Mesenchymal stem cell (in vitro differentiated cells and primary cell): ENCODE measurements around the gene MAB21L1.

Experiments used
- DNase-seq: peaks from one replicate; pipeline ENCODE4 v3.0.0-alpha.2; 2013
- H2AFZ ChIP-seq: one replicate; pipeline ENCODE4 v1.6.1; 2013; ENCODE audit warnings: low read depth, mild to moderate bottlenecking, control low read depth, inconsistent platforms, low read length, moderate library complexity
- H2AK5ac ChIP-seq: 2 replicates; pipeline ENCODE4 v1.6.1; 2013; ENCODE audit warnings: low read length, moderate library complexity, mild to moderate bottlenecking, inconsistent platforms; ENCODE audit not compliant: severe bottlenecking
- H2BK120ac ChIP-seq: one replicate; pipeline ENCODE4 v1.6.1; 2013; ENCODE audit warnings: low read depth, mild to moderate bottlenecking, inconsistent platforms, low read length, moderate library complexity
- H2BK12ac ChIP-seq, 2 experiments: one replicate each; pipeline ENCODE4 v1.6.1; 2013; ENCODE audit warnings: inconsistent platforms in 2 of 2, low read length in 2 of 2, mild to moderate bottlenecking in 2 of 2, moderate library complexity in 2 of 2, control low read depth in 1 of 2
- H2BK15ac ChIP-seq: one replicate; pipeline ENCODE4 v1.6.1; 2013; ENCODE audit warnings: mild to moderate bottlenecking, low read depth, inconsistent platforms; ENCODE audit not compliant: poor library complexity, severe bottlenecking
- H2BK5ac ChIP-seq: 2 replicates; pipeline ENCODE4 v1.6.1; 2013; ENCODE audit warnings: low read depth, mild to moderate bottlenecking, low read length, control low read depth, inconsistent platforms; ENCODE audit not compliant: poor library complexity, severe bottlenecking
- H3K14ac ChIP-seq, 2 experiments: one replicate each; pipeline ENCODE4 v1.6.1; 2013; ENCODE audit warnings: inconsistent platforms in 2 of 2, low read length in 2 of 2, control low read depth in 1 of 2, mild to moderate bottlenecking in 1 of 2, moderate library complexity in 1 of 2
- H3K18ac ChIP-seq, 2 experiments: one replicate each; pipeline ENCODE4 v1.6.1; 2013; ENCODE audit warnings: inconsistent platforms in 2 of 2, low read length in 2 of 2, control low read depth in 1 of 2, low read depth in 1 of 2, mild to moderate bottlenecking in 1 of 2
- H3K23ac ChIP-seq, 2 experiments: one replicate each; pipeline ENCODE4 v1.6.1; 2013; ENCODE audit warnings: inconsistent platforms in 2 of 2, low read length in 2 of 2, mild to moderate bottlenecking in 2 of 2, moderate library complexity in 2 of 2, control low read depth in 1 of 2
- H3K27ac ChIP-seq: 2 replicates; pipeline ENCODE4 v1.5.1; 2013; ENCODE audit warnings: mild to moderate bottlenecking, moderate library complexity, low read length, control low read depth, inconsistent platforms; ENCODE audit not compliant: poor library complexity, severe bottlenecking
- H3K27me3 ChIP-seq, 2 experiments: 2 replicates each; pipeline versions ENCODE4 v1.6.1 to v1.7.0; 2013; ENCODE audit warnings: low read length in 2 of 2, mild to moderate bottlenecking in 2 of 2, moderate library complexity in 2 of 2, control low read depth in 1 of 2, inconsistent platforms in 1 of 2; ENCODE audit not compliant: control insufficient read depth in 1 of 2, insufficient read depth in 1 of 2
- H3K36me3 ChIP-seq, 2 experiments: 2 replicates each; pipeline versions ENCODE4 v1.6.1 to v1.7.0; 2013; ENCODE audit warnings: low read length in 2 of 2, control low read depth in 1 of 2, inconsistent platforms in 1 of 2, low read depth in 1 of 2, mild to moderate bottlenecking in 1 of 2; ENCODE audit not compliant: insufficient read depth in 2 of 2, control insufficient read depth in 1 of 2
- H3K4ac ChIP-seq, 2 experiments: one replicate each; pipeline ENCODE4 v1.6.1; 2013; ENCODE audit warnings: inconsistent platforms in 2 of 2, low read length in 2 of 2, mild to moderate bottlenecking in 2 of 2, moderate library complexity in 2 of 2, control low read depth in 1 of 2, low read depth in 1 of 2
- H3K4me1 ChIP-seq: 2 replicates; pipeline ENCODE4 v1.6.1; 2013; ENCODE audit warnings: low read depth, low read length, control low read depth; ENCODE audit not compliant: control insufficient read depth, insufficient read depth
- H3K4me2 ChIP-seq: 2 replicates; pipeline ENCODE4 v1.6.1; 2013; ENCODE audit warnings: low read length, mild to moderate bottlenecking, inconsistent platforms; ENCODE audit not compliant: poor library complexity, severe bottlenecking
- H3K4me3 ChIP-seq, 2 experiments: 2 replicates each; pipeline versions ENCODE4 v1.5.1 to v1.7.0; 2013; ENCODE audit warnings: low read length in 2 of 2, mild to moderate bottlenecking in 2 of 2, control low read depth in 1 of 2, low read depth in 1 of 2; ENCODE audit not compliant: insufficient read depth in 1 of 2
- H3K79me1 ChIP-seq: replicated peaks from 2 replicates; pipeline ENCODE4 v1.6.1; 2013; ENCODE audit warnings: mild to moderate bottlenecking, control low read depth, low read length, inconsistent platforms; ENCODE audit not compliant: poor library complexity, severe bottlenecking
- H3K9ac ChIP-seq: 2 replicates; pipeline ENCODE4 v1.7.0; 2013; ENCODE audit warnings: mild to moderate bottlenecking, low read length, moderate library complexity
- H3K9me3 ChIP-seq: 2 replicates; pipeline ENCODE4 v1.7.0; 2013; ENCODE audit warnings: mild to moderate bottlenecking, low read length; ENCODE audit not compliant: control insufficient read depth
- H4K8ac ChIP-seq: one replicate; pipeline ENCODE4 v1.6.1; 2013; ENCODE audit warnings: inconsistent platforms, mild to moderate bottlenecking, low read length, moderate library complexity
- H4K91ac ChIP-seq: one replicate; pipeline ENCODE4 v1.6.1; 2013; ENCODE audit warnings: mild to moderate bottlenecking, low read length, inconsistent platforms
- WGBS: methylation state at CpG from one replicate; pipeline ENCODE4 v1.1.7; 2013; ENCODE audit warnings: mixed read lengths; 5-methylcytosine and 5-hydroxymethylcytosine counted together

MAB21L1 gene

GRCh38 chr13:35455022-35455421, 21.5 kb downstream of the MAB21L1 start:
- Histone ChIP-seq H3K9ac (no peak overlapping the region), H3K9me3 (no peaks in the 10 kb centered on the region), H3K18ac (no peak overlapping the region), H3K4me3 (no peak overlapping the region), H3K4me1 (no peaks in the 10 kb centered on the region), H2BK120ac (no peak overlapping the region), H3K23ac (no peak overlapping the region), H3K79me1 (no peaks in the 10 kb centered on the region), H3K14ac (no peak overlapping the region), H3K4me2 (no peak overlapping the region), H2AK5ac (no peak overlapping the region), H3K27ac (no peak overlapping the region), H2BK5ac (no peak overlapping the region), H3K4ac (no peak overlapping the region), H4K91ac (no peak overlapping the region), H2BK15ac (no peak overlapping the region), H3K36me3 (peaks cover 0 to 3% of the 10 kb centered on the region in 2 experiments), H4K8ac (no peak overlapping the region), H2AFZ (no peak overlapping the region), H2BK12ac (no peak overlapping the region), H3K27me3 (no peaks in the 10 kb centered on the region)
- no peak for DNase-seq
- 100% methylated on average over 1 of the region's 1 CpG for WGBS

DNA sequence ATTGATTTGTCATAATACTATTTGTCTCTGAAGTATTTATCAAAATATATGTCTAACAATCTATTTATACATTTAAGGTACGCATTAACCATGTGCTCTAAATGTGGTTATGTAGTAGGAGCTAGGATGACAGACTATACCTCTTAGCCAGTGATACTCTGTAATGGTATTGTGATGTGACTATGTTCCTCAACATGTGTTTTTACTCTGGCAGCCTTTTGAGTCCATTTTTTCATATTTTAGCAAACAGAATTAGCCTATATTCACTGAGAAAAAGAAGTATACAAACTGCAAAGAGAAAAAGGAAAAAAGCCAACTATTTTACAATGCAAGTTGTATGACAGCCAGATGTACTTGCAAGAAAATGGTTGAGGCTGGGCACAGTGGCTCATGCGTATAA, 26.7 kb downstream of the MAB21L1 start:
- Histone ChIP-seq H3K18ac (no peak overlapping the region), H3K9ac (no peak overlapping the region), H3K4me1 (no peaks in the 10 kb centered on the region), H3K14ac (no peak overlapping the region), H4K8ac (no peak overlapping the region), H2BK5ac (no peak overlapping the region), H3K27ac (no peak overlapping the region), H3K23ac (no peak overlapping the region), H4K91ac (no peak overlapping the region), H2BK15ac (no peak overlapping the region), H2AK5ac (no peak overlapping the region), H3K36me3 (no peaks in the 10 kb centered on the region), H3K4ac (no peak overlapping the region), H2BK12ac (no peak overlapping the region), H2AFZ (no peak overlapping the region), H3K4me3 (no peak overlapping the region), H3K9me3 (no peaks in the 10 kb centered on the region), H3K27me3 (no peaks in the 10 kb centered on the region), H3K79me1 (no peaks in the 10 kb centered on the region), H3K4me2 (no peak overlapping the region), H2BK120ac (no peak overlapping the region)
- 70% methylated on average over 1 of the region's 2 CpGs for WGBS
- no peak for DNase-seq

DNA sequence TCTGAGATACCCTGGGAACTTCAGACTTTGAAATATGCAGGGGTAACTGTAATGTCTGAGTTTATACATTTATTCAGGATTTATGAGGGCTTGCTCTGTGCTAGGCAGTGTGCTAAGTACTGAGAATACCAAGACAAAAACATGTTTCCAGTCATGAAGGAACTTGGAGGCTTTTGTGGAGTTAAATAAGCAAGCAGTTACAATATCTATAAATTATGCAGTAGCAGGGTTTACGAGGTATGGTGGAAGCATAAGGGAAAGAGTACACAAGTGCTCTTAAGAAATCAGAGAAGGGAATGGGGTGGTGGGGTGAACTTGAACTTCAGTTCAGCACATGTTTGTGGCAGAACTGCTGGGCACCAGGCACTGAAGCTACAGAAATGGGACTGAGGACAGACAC, 28.0 kb downstream of the MAB21L1 start:
- Histone ChIP-seq H3K4ac (no peak overlapping the region), H4K8ac (no peak overlapping the region), H3K4me3 (no peak overlapping the region), H3K9ac (no peak overlapping the region), H3K4me1 (no peaks in the 10 kb centered on the region), H3K9me3 (no peaks in the 10 kb centered on the region), H2AK5ac (no peak overlapping the region), H3K18ac (no peak overlapping the region), H3K27me3 (no peaks in the 10 kb centered on the region), H3K23ac (no peak overlapping the region), H2BK5ac (no peak overlapping the region), H2BK120ac (no peak overlapping the region), H2BK12ac (no peak overlapping the region), H2AFZ (no peak overlapping the region), H3K36me3 (no peaks in the 10 kb centered on the region), H3K27ac (no peak overlapping the region), H2BK15ac (no peak overlapping the region), H3K79me1 (no peaks in the 10 kb centered on the region), H4K91ac (no peak overlapping the region), H3K4me2 (no peak overlapping the region), H3K14ac (no peak overlapping the region)
- DNase-seq: no peak
- 24% methylated on average over 1 of the region's 1 CpG for WGBS
